ENCODE data around the gene CPEB4.
A peak's percentile ranks its signal among the peaks of the same experiment; 100 is the strongest.

CPEB4 gene

DNA sequence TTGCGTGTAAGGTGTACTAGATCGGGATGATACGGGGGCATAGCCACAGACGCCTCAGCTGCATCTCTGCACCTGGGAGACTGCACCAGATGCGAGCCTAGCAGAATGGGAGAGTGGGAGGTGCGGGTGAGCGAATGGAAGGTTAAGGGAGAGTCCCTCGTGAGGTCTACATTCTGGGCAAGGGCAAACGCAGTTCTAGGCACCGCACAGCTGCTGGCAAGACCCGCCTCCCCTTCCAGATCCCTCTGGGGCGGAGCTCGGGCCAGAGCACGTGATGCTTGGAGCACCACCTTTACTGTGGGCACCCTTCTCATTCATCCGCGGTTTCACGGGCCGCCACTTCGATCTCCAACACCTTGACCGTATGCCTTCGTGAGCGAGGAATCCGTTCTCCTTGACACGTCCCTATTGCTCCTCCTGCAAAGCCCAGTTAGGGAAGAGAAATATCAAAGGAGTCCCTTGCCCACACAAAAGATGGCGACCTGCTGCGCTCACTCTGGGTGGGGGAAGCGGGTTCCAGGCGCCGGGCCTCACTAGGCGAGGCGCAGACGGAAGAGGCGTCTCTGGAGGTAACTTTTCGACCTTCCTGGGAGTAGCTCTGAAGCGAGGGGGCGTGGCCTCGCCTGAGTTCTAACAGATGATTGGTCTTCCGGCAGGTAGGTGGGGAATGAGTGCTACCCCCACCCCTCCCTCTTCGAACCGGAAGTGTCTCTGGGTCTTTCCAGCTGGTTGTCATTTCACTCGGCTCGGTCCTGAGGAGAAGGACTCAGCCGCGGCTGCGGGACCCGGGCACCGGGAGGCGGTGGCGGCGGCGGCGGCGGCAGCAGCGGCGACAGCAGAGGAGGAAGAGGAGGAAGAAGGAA is at the start of gene CPEB4:
Gene CPEB4 (plus strand): TSS at position 740 of the 863 bp plus-strand sequence. CDS start 1,385 bp downstream, outside the sequence.
- peak; percentile 99 for DNase-seq (ENCODE audit: low spot score)

DNA sequence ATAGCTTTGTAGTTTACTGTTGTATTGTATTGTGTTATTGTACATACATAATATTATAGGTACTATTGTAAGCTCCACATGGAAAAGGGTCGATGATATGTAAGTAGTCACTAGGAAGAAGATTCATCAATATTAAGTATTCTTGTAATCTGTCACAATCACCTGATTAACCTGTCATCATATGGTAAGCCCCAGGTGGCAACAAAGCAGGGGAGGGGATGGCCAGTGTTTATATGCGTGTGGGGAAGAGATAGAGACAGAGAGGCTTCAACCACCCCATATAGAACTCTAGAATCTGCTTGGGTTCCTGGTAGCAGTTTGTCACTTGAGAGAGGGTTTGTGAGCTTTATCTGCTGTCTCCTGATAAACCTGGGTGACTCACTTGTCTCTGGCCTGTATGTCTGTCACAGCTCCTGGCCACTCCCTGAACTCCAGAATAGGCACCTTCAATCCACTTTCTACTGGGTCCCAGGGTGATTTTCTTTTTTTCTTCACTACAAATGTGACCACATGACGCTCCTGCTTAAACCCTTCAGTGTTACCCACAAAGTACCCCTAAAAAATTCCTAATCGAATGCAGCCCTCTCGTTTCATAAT is 48.9 kb upstream of the CPEB4 start:
- no peak for DNase-seq (ENCODE audit: low spot score)

DNA sequence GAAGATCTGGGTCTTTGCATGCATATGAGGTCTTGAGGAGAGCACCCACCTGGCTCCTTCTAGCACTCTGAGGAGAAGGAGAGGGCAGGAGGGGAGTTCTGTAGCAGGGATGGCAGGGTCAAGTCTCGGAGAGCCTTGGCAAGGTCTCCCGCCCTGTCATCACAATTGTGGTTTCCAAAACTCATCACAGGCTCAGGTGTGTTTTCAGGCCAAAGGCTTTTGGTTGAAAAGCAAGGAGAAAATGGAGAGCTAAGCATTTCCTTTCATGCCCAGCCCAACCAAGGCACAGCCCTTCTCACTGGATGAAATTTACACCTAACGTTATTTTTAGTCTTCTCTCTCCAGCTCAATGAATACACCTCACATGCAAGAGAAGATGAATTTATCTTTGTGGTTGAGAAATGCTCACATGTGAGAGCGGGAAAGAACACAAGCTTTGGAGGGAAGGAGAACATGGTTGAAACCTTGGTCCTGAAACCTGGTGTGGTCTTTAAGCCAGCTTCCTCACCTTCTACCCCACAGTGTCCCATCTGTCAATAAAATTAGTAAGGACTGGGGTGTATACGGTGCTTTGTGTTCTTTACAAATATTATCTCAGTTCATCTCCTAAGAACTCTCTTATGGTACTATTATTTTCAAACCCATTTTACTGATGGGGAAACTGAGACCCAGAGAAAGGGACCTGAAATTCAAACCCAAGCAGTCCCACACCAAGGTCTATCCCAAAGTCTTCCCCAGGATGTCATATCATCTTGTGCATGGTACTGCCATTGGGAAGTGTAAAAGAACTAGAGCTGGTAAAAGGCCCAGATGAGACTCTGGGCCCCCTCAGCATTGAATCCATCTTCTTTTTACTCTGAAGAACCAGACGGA is 47.8 kb upstream of the CPEB4 start:
- no peak for DNase-seq (ENCODE audit: low spot score)

DNA sequence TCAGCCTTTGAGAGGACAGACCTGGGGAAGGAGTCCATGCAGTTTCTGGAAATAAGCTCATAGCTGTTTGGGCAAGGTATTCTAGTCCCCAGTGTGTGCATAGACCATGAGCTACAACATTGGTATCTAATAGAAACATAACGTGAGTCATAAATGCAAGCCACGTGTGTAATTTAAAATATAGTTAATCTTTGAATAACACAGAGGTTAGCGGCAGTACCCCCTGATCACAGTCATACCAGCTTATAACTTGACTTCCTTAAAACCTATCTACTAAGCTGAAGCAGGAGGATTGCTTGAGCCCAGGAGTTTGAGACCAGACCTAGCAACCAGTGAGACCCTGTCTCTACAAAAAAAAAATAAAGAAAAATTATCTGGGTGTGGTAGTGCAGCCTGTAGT is 46.4 kb upstream of the CPEB4 start:
- no peak for DNase-seq (ENCODE audit: low spot score)

DNA sequence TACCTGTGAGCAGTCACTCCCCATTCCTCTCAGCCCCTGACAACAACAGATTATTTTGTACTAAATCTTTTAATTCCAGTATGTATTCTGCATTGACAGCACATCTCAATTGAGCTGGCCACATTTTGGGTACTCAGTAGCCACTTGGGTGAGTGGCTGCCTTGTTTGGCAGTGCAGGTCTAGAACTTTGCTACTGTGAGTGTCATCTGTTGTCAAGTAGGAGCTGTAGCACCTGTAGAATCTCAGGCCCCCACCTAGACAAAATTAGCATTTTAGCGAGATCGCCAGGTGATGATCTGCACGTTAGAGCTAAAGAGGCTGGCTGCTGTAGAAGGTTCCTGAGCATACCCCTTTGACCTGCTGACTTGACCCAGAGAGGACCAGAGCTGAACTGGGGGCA is 44.4 kb upstream of the CPEB4 start:
- DNase-seq (ENCODE audit: low spot score) = no peak

DNA sequence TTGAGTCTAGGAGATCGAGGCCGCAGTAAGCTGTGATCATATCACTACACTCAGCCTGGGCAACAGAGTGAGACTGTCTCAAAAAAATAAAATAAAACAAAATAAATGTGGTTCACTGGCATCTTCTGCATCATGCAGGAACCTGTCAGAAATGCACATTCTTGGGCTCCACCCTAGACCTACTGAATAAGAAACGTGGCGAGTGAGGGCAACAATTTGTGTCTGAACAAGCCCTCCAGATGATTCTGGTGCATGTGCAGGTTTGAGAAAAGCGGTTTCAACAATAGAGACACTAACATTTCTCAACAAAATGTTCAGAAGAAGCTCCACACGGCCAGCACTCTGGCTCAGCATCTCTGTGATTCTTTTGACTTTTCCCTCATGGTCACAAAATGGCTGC is 42.8 kb upstream of the CPEB4 start:
- no peak for DNase-seq (ENCODE audit: low spot score)

DNA sequence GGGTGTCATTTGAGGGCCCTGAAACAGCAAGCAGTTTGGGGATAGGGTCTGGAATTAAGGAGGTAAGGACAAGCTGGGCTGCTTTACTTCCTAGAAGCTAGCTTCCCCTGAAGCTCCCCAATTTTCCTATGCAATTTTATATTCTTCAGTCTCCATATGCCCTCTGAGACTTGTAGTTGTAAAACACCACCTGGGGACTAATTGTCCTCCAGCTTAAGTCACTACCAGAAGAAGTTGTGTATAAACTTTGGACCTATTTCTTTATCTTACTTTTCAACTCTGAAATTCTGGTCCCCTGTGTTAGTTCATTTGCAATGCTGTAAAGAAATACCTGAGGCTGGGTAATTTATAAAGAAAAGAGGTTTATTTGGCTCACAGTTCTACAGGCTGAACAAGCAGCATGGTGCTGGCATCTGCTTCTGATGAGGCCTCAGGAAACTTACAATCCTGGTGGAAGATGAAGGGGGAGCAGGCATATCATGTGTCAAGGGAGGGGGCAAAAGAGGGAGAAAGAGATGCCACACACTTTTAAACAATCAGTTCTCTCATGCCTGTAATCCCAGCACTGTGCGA is 41.1 kb upstream of the CPEB4 start:
- no peak for DNase-seq (ENCODE audit: low spot score)

DNA sequence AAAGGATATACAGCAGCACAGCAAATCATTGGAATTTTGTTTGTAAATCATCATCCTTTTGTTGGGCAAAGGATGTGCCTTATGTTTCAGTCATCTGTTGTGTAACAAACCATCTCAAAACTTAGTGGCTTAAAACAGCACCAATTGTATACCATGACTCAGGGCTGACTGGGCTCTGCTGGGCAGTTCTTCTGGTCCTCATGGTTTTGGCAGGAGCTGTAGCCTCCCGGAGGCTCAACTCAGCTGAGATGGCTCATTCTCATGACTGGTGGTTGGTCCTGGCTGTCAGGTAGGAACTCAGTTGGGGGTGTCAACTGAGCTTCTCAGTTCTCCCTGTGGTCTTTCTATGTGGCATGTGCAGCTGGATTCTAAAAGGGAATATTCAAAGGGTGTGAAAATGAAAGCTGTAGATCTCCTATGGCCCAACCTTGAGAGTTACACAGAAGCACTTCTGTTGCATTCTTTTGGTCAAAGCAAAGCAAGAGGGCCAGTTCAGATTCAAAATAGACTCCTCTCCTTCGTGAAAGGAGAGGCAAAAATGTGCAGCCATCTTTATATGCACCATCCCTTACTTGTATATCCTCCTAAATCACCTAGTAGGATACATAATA is 39.1 kb upstream of the CPEB4 start:
- DNase-seq (ENCODE audit: low spot score) = peak; percentile 12

DNA sequence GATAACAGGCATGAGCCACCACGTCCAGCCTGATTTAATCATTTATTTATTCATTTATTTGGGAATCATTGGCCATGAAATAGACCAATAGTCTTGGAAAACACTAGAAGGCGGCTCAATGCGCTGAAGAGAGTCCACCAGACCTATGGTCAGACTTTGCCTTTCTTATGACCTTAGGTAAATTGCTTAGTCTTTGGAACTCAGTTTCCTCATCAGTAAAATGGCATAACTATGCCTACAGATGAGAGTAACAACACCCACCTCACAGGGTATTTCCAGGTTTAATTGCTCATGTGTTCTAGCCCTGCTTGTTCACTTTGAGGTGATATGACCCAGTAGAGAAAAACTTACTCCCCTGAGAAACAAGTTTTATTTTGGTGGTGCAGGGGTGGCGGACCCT is 38.2 kb upstream of the CPEB4 start:
- DNase-seq (ENCODE audit: low spot score) = no peak

DNA sequence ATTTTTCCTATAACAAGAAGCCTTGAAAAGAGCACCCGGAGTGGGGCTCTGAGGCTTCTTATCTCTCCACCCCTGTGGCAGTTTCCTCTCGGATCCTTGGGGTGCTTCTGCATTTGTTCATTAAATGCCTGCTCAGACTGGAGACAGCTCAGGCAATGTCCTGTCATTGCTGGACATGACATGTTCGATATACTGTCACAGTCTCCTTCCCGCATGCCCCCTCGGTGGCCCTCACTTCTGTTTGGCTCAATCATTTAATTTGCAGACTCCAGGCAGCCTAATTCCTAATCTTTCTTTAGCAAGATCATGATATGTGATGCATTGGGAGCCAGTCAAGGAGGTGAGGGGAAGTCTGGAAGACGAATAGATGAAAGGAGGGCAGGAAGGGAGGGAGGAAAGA is 37.5 kb upstream of the CPEB4 start:
- no peak for DNase-seq (ENCODE audit: low spot score)

DNA sequence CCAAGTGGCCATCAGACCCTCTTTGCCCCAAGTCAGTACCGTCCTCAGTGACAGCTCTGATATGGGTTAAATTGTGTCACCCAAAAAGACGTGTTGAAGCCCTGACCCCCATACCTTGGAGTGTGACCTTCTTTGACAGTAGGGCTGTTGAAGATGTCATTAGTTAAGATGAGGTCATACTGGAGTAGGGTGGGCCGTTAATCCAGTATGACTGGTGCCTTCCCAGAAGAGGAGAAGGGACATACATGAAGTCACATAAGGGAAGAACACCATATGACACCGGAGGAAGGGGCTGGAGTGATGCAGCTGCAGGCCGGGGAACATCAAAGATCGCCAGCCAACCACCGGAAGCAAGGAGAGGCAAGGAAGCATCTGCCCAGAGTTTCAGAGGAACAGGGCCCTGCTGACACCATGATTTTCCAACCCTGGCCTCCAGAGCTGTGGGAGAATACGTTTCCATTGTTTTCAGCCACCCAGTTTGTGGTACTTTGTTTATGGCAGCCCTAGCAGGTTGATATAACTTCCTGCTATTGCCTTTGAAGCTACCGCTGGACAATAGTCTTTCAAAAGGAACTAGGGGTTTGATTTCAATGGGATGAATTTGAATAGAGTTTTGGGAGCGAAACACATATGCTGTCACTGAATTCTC is 36.4 kb upstream of the CPEB4 start:
- DNase-seq (ENCODE audit: low spot score) = no peak

DNA sequence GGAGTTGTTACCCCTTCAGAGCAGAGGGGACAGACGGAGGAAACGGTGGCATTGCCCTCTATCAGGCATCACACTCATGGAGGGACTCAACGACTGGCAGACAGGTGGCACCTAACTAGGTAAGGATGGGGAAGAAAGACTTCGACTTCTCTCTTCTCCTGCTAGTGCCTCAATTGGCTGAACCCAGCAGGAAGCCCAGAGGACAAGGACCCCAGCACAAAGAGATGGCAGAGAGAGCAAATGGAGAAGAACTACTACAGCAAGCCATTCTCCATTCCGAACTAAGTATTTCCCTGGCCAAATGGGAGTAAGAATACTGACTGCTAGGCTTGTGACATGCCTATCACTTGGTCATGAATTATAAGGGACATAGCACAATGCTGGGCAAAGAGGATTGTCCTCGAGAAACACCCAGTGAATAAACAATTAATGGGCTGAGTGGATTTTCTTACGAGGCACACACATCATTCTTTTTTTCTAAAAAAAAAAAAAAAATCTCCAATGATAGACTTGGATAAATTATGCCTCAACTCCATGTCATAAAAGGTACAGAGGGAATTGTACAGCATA is 35.3 kb upstream of the CPEB4 start:
- DNase-seq (ENCODE audit: low spot score) = no peak

DNA sequence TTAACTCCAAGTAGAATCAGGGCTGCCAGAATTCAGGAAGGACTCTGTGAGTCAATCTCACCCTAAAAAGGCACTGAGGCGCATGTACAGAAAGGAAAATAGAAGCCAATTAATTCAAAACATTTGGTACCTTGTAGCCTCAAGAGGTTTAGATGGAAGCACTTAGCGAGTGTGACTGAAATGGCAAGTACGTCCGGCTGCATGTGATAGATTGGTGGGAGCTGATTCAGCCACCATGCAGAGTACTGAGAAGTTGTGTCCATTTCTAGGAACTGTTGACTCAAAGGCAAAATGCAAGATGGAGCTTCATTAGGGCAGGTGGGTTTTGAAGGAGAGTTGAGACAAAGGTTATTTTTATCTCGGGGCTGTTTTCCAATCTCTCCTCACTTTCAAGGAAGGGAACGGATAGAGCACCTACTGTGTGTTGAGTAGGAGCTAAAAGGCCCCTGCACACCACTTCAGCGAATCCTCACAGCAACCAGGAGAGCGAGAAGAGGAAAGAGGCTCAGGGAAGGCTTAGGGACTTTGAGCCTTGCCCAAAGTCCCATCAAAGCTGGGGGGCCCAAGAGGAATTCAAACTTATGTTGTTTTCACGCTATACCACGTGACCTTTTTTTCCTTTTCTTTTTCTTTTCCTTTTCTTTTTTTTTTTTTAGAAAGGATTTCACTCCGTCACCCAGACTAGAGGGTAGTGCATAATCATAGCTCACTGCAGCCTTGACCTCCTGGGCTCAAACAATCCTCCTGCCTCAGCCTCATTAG is 34.6 kb upstream of the CPEB4 start:
- DNase-seq (ENCODE audit: low spot score) = no peak

DNA sequence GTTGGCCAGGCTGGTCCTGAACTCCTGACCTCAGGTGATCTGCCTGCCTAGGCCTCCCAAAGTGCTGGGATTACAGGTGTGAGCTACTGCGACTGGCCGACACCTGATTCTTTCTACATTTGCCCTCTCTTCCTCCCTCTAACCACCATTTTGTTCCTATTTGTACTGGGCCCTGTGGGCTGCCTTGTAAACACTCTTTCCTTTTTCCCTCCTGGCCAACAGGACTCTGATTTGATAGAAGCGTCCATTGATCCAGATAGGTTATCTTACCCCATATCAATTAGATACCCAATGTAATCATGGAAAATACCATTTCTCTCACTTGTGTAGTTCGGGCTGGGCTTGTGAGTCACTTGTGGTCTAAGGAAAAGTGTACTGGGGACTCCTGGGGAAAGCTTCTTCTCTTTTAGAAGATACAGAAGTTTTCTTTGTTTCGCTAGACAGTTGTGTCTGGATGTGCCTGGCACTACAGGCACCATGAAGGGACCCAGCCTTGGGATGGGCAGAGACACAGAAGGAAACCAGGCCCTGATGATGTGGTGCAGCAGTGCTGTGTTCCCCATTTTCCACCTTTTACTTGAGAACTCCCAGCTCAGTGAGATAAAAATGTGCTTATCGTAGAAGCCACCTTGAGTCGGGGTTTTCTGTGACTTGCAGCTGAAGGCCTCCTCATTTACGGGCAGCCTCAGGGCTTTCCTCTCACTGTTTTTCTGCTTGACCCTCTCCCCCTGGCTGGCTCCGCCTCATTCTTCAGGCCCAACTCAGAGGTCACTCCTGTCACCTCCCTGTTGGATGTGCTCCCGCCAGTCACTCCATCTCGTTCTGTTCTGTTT is 32.8 kb upstream of the CPEB4 start:
- no peak for DNase-seq (ENCODE audit: low spot score)

DNA sequence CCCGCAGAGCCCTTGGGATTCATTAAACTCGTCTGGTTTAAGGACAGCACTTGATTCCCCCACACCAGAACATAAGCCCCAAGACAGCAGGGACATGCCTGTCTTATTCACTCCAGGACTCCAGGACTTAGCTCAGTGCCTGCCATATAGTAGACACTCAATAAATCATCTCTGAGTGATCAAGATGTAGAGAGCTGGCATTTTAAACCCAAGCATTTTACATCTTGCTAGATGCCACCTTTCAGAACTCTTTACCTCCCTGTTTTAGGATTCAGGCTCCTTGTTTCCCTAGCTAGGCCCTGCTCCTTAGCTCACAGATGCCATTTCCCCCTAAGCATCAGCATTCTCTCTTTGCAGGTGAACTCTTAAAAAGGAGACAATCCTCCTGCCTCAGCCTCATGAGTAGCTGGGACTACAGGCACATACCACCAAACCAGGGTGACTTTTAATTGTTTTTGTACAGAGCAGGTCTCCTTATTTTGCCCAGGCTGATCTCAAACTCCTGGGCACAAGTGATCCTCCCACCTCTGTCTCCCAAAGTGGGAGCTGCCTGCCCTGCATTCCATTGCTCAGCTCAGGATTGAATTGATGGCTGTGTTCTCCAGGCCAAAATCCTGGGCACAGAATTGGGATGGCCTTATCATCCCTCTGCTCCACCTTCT is 32.0 kb upstream of the CPEB4 start:
- no peak for DNase-seq (ENCODE audit: low spot score)

DNA sequence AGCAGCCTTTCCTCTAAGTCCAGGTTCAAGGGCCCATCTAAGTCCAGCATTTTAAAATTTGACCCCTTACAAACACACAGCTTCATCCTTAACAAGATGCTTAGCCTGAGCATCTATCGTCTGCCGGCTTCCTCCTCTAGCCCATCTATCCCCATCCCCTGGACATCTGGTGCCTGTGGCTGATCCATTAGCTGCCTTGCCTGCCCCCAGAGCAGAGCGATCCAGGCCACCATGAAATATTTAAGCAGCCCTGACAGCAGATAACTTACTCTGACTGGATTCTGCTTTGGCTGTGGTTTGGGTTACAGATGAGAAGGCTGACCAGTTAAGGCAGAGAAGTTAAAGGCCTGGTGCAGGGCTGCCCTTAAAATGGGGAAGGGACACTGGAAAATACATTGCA is 30.9 kb upstream of the CPEB4 start:
- no peak for DNase-seq (ENCODE audit: low spot score)

DNA sequence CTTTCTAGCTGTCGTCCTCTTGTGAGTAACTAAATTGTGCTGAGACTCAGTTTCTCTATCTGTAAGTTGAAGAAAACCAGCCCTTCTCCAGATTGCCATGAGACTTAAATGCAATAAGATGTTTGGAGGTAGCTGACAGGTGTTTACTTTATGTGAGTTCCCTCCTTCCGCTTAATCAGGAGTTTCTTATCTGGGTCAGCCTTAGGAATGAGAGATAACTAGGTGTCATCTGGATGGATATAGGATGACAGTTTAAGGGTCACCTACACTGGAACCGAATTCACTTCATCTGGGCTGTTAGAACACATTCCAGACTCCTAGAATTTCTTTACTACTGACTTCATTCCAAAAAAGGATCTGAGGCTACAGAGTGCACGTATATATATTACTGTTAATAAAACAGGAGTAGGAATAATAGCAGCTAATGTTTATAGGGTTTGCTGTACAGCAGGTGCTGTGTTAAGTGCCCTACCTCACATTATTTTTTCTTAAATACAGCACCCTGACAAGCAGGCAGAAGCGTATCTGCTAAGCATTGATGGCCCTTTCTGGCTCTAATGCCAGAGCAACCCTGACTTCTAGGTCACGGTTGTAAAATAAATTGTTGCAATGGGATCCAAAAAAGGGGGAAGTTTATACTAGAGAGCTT is 30.0 kb upstream of the CPEB4 start:
- DNase-seq (ENCODE audit: low spot score) = no peak

DNA sequence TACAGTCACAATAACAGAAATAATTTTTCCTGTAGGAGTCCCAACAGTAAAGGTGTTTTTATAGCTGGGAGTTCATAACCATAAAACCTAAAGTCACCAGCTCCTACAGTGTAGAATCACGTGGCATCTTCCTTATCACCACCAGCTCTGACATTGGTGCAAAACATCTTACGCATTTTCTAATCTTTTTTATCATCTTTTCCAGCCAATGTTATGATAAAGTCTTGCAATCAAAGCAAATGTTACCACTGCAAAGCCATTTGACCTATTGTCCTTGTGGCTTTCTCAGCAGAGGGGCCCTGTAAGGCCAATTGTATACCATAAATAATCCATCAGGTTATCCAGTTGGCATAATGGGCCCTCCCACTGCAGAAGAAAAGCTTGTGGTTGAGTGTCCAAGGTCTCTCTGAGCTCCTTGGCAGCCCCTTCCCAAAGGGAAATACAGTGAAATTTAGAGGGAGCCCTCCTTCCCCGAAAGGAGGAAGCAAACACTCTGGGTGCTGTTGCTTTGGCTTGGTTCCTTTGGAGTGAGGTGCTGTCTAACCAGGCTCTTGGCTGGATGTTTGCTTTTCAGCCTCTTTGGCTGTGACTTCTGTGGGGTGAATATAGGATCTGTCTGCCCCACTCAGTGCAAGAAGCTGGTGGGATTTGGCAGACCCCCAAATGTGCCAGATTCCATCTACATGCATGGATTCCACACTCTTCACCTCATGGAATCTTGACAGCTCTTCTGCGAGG is 29.3 kb upstream of the CPEB4 start:
- no peak for DNase-seq (ENCODE audit: low spot score)

Data from RKO (cell line).